HepG2 (cell line): ENCODE measurements around the gene AGXT. TPM values are rescaled to one million over a fixed set of nuclear protein-coding genes. Genes with fewer than 3 reads are reported as not detected.

Source experiments
- ARNT2 ChIP-seq: sonication (generic); formaldehyde crosslinking; IDR thresholded peaks from 2 replicates; pipeline ENCODE4 v1.8.0; 2022; ENCODE audit warnings: mild to moderate bottlenecking, low read depth, missing genetic modification reagents, moderate library complexity
- GPN1 ChIP-seq: sonication (generic); formaldehyde crosslinking; IDR thresholded peaks from 2 replicates; pipeline ENCODE4 v1.5.1; 2020; ENCODE audit warnings: missing genetic modification reagents, borderline replicate concordance
- KDM4B ChIP-seq: sonication (generic); formaldehyde crosslinking; IDR thresholded peaks from 2 replicates; pipeline ENCODE4 v1.4.0; 2020; ENCODE audit warnings: missing genetic modification reagents
- NFKBIZ ChIP-seq: IDR thresholded peaks from 2 replicates; pipeline ENCODE4 v1.6.1; 2018; ENCODE audit warnings: missing genetic modification reagents, missing compliant biosample characterization
- NFYC ChIP-seq: IDR thresholded peaks from 2 replicates; pipeline ENCODE4 v1.6.1; 2016; ENCODE audit warnings: missing genetic modification reagents, missing compliant biosample characterization
- NR2F1 ChIP-seq, 2 experiments: fragments of 450-650 bp in 1 of 2; formaldehyde crosslinking in 1 of 2; IDR thresholded peaks; 2 replicates each; pipeline versions ENCODE4 v1.5.0 to v1.6.1; 2016 to 2020; ENCODE audit warnings: mild to moderate bottlenecking in 1 of 2, missing compliant biosample characterization in 1 of 2, missing genetic modification reagents in 1 of 2, moderate library complexity in 1 of 2
- SMAD9 ChIP-seq: sonication (generic); formaldehyde crosslinking; IDR thresholded peaks from 2 replicates; pipeline ENCODE4 v1.5.1; 2020; ENCODE audit warnings: mild to moderate bottlenecking, missing genetic modification reagents
- ZNF335 ChIP-seq: sonication (generic); formaldehyde crosslinking; IDR thresholded peaks from 2 replicates; pipeline ENCODE4 v1.4.0; 2020; ENCODE audit warnings: missing genetic modification reagents
- ZNF557 ChIP-seq: sonication (generic); formaldehyde crosslinking; IDR thresholded peaks from 2 replicates; pipeline ENCODE4 v1.4.0; 2020; ENCODE audit warnings: missing genetic modification reagents
- polyA plus RNA-seq, 8 experiments: library from polyadenylated mRNA; depleted of rRNA in 3 of 8; stranded (reverse) in 7 of 8; unstranded in 1 of 8; fragments of >200 nt; fragmentation: Illumina TruSeq in 4 of 8; extraction: Trizol in 4 of 8; gene quantifications; 2 replicates each; pipeline versions ENCODE4 v1.2.1 to v1.2.3, GENCODE V29; 2011 to 2016; ENCODE audit warnings: low read depth in 4 of 8, missing spikeins in 1 of 8, mixed read lengths in 1 of 8; ENCODE audit not compliant: insufficient read depth in 1 of 8
- total RNA-seq, 5 experiments: library from RNA; depleted of rRNA; stranded (reverse); fragments of >200 nt; fragmentation: Illumina TruSeq; extraction: Trizol; gene quantifications; 2 replicates each; pipeline ENCODE4 v1.2.3, GENCODE V29; 2016; ENCODE audit warnings: low read depth in 1 of 5
- TF ChIP-seq, protein P1 (sequence below): sonication (generic); formaldehyde crosslinking; IDR thresholded peaks from 2 replicates; pipeline ENCODE4 v1.4.0; 2020; ENCODE audit warnings: mild to moderate bottlenecking, missing genetic modification reagents
- TF ChIP-seq, protein P2 (sequence below), 2 experiments: sonication (generic) in 1 of 2; formaldehyde crosslinking in 1 of 2; IDR thresholded peaks; 2 replicates each; pipeline versions ENCODE4 v1.4.0 to v1.6.1; 2016 to 2020; ENCODE audit warnings: borderline replicate concordance in 1 of 2, low read depth in 1 of 2, mild to moderate bottlenecking in 1 of 2, missing genetic modification reagents in 1 of 2
- TF ChIP-seq, protein P3 (sequence below): sonication (generic); formaldehyde crosslinking; IDR thresholded peaks from 2 replicates; pipeline ENCODE4 v1.9.0; 2021; ENCODE audit warnings: missing genetic modification reagents, borderline replicate concordance

Gene AGXT
- total and polyA plus RNA-seq, 2 of the 13 experiments (the other 11 are each of a cell fraction or from before 2014, with no cell fraction given) = 41.9 to 96.1 TPM

DNA sequence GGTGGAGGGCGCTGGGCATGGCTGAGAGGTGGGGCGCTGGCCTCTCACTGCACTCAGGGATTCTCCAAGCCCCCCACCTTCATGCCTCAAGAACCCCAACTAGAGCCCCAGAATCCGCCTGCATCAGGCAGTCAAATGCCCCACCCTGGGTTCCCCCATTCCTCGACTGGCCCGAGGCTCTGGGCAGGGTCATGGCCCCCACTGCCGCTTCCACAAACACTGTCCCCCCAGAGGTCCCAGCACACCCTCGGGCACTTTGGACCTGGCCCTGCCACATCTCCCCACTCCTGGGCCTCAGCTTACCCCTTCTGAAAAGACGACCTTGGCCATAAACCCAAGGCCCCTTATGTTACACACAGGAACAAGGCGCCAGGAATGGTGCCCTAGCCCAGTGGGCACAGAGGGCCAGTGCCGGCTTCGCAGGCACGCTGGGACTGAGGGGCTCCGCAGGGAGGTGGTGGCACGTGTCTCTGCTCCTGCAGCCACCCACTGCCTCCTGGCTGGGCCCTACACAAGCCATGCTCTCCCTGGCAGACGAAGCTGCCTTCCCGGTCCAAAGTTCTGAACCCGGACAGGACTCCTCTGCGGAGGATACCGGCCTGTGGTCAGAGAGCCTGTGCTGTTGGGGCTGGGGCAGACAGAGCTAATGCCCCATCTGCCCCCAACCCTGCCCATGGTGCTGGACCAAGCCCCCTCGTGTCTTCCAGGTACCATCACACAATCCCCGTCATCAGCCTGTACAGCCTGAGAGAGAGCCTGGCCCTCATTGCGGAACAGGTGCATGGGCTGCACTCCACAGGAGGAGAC, 6.8 kb downstream of the AGXT start (continued):
- TF ChIP-seq ZNF557 (CRISPR knock-in tag) (no peak), ARNT2 (CRISPR knock-in tag) (no peak), ZNF335 (CRISPR knock-in tag) (no peak), KDM4B (CRISPR knock-in tag) (no peak), SMAD9 (CRISPR knock-in tag) (no peak), NFYC (CRISPR knock-in tag) (no peak), NFKBIZ (no peak), GPN1 (CRISPR knock-in tag) (no peak), NR2F1 (CRISPR knock-in tag; IDR thresholded peaks at IDR 0.05) (no peak)
- TF ChIP-seq, protein P1, sequence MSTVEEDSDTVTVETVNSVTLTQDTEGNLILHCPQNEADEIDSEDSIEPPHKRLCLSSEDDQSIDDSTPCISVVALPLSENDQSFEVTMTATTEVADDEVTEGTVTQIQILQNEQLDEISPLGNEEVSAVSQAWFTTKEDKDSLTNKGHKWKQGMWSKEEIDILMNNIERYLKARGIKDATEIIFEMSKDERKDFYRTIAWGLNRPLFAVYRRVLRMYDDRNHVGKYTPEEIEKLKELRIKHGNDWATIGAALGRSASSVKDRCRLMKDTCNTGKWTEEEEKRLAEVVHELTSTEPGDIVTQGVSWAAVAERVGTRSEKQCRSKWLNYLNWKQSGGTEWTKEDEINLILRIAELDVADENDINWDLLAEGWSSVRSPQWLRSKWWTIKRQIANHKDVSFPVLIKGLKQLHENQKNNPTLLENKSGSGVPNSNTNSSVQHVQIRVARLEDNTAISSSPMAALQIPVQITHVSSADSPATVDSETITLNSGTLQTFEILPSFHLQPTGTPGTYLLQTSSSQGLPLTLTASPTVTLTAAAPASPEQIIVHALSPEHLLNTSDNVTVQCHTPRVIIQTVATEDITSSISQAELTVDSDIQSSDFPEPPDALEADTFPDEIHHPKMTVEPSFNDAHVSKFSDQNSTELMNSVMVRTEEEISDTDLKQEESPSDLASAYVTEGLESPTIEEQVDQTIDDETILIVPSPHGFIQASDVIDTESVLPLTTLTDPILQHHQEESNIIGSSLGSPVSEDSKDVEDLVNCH = no peak
- TF ChIP-seq, protein P2, sequence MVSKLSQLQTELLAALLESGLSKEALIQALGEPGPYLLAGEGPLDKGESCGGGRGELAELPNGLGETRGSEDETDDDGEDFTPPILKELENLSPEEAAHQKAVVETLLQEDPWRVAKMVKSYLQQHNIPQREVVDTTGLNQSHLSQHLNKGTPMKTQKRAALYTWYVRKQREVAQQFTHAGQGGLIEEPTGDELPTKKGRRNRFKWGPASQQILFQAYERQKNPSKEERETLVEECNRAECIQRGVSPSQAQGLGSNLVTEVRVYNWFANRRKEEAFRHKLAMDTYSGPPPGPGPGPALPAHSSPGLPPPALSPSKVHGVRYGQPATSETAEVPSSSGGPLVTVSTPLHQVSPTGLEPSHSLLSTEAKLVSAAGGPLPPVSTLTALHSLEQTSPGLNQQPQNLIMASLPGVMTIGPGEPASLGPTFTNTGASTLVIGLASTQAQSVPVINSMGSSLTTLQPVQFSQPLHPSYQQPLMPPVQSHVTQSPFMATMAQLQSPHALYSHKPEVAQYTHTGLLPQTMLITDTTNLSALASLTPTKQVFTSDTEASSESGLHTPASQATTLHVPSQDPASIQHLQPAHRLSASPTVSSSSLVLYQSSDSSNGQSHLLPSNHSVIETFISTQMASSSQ (IDR thresholded peaks at IDR 0.05; ENCODE audit: low read depth) = no peak
- TF ChIP-seq, protein P2 (CRISPR knock-in tag; IDR thresholded peaks at IDR 0.05; ENCODE audit: borderline replicate concordance) = no peak
- TF ChIP-seq, protein P3, sequence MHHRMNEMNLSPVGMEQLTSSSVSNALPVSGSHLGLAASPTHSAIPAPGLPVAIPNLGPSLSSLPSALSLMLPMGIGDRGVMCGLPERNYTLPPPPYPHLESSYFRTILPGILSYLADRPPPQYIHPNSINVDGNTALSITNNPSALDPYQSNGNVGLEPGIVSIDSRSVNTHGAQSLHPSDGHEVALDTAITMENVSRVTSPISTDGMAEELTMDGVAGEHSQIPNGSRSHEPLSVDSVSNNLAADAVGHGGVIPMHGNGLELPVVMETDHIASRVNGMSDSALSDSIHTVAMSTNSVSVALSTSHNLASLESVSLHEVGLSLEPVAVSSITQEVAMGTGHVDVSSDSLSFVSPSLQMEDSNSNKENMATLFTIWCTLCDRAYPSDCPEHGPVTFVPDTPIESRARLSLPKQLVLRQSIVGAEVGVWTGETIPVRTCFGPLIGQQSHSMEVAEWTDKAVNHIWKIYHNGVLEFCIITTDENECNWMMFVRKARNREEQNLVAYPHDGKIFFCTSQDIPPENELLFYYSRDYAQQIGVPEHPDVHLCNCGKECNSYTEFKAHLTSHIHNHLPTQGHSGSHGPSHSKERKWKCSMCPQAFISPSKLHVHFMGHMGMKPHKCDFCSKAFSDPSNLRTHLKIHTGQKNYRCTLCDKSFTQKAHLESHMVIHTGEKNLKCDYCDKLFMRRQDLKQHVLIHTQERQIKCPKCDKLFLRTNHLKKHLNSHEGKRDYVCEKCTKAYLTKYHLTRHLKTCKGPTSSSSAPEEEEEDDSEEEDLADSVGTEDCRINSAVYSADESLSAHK = no peak
